ENCODE data around the gene IGSF11. TPM values are rescaled to one million over a fixed set of nuclear protein-coding genes. Genes with fewer than 3 reads are reported as not detected.

The IGSF11 gene
- total RNA-seq, 1 experiment from 2014 or later, result 0.66 TPM

Other genes starting within 250 kb of the IGSF11 start
- not detected in 2 replicates for gene TEX55, start 111.3 kb upstream of the IGSF11 start, total RNA-seq (2014; rRNA removed; shearing (Covaris generic))
- 0.33 and 0.62 TPM in 2 replicates for gene UPK1B, start 138.8 kb upstream of the IGSF11 start, total RNA-seq (2014; rRNA removed; shearing (Covaris generic))
- gene B4GALT4, start 206.0 kb upstream of the IGSF11 start, total RNA-seq (2014; rRNA removed; shearing (Covaris generic)), result 31.7 and 34.1 TPM in 2 replicates

All from H7 (cell line).